Inflammatory macrophage treated with lipopolysaccharide for 4 hours (primary cell): ENCODE results near the gene JAKMIP2.

Experiments
- DNase-seq: peaks from one replicate; pipeline ENCODE4 v3.0.0-alpha.2; 2020

Gene JAKMIP2

GRCh38 chr5:147786142-147786541 is 3.6 kb upstream of the JAKMIP2 start:
- DNase-seq: no peak

GRCh38 chr5:147784146-147784987 is 1.8 kb upstream of the JAKMIP2 start:
- DNase-seq: peak; percentile 80

GRCh38 chr5:147780924-147781573 is 1.5 kb downstream of the JAKMIP2 start:
- no peak for DNase-seq

GRCh38 chr5:147779694-147780093 is 2.8 kb downstream of the JAKMIP2 start:
- peak; percentile 26 for DNase-seq

GRCh38 chr5:147776989-147777388 is 5.5 kb downstream of the JAKMIP2 start:
- no peak for DNase-seq

GRCh38 chr5:147773587-147773986 is 8.9 kb downstream of the JAKMIP2 start:
- no peak for DNase-seq

GRCh38 chr5:147773139-147773538 is 9.4 kb downstream of the JAKMIP2 start:
- no peak for DNase-seq

GRCh38 chr5:147767048-147767447 is 15.5 kb downstream of the JAKMIP2 start:
- no peak for DNase-seq

GRCh38 chr5:147763791-147764525 is 18.6 kb downstream of the JAKMIP2 start:
- DNase-seq: no peak

- DNase-seq: no peak
These were observed 22.2 kb downstream of the JAKMIP2 start for GRCh38 chr5:147760086-147760875.

GRCh38 chr5:147759441-147759840 is 23.1 kb downstream of the JAKMIP2 start:
- DNase-seq: no peak

- no peak for DNase-seq
These were observed 26.0 kb downstream of the JAKMIP2 start for GRCh38 chr5:147756566-147756965.

GRCh38 chr5:147754372-147755122 is 28.0 kb downstream of the JAKMIP2 start:
- no peak for DNase-seq

- no peak for DNase-seq
These were observed 28.8 kb downstream of the JAKMIP2 start for GRCh38 chr5:147753765-147754164.

- peak; percentile 17 for DNase-seq
These were observed 29.8 kb downstream of the JAKMIP2 start for GRCh38 chr5:147752666-147753290.

- no peak for DNase-seq
These were observed 30.5 kb downstream of the JAKMIP2 start for GRCh38 chr5:147752033-147752432.

- DNase-seq: no peak
These were observed 31.2 kb downstream of the JAKMIP2 start for GRCh38 chr5:147751156-147751830.

GRCh38 chr5:147750065-147750464 is 32.5 kb downstream of the JAKMIP2 start:
- DNase-seq: peak; percentile 1

GRCh38 chr5:147748590-147748989 is 33.9 kb downstream of the JAKMIP2 start:
- DNase-seq: no peak

GRCh38 chr5:147746986-147747385 is 35.5 kb downstream of the JAKMIP2 start:
- DNase-seq: no peak
